H9 (cell line): ENCODE measurements around the gene SSTR1. TPM values are rescaled to one million over a fixed set of nuclear protein-coding genes. Genes with fewer than 3 reads are reported as not detected.

Source experiments
- DNase-seq: peaks from one replicate; pipeline ENCODE4 v3.0.0-alpha.2; 2017
- H2AFZ ChIP-seq: one replicate; pipeline ENCODE4 v1.6.1; 2013; ENCODE audit warnings: mild to moderate bottlenecking, low read length, control low read depth, moderate library complexity
- H2AK5ac ChIP-seq: 2 replicates; pipeline ENCODE4 v1.6.1; 2013; ENCODE audit warnings: low read length, control low read depth, mixed read lengths; ENCODE audit not compliant: insufficient read length
- H2BK120ac ChIP-seq: one replicate; pipeline ENCODE4 v1.6.1; 2013; ENCODE audit warnings: low read depth, mild to moderate bottlenecking, low read length, control low read depth, inconsistent platforms; ENCODE audit not compliant: poor library complexity, severe bottlenecking
- H2BK12ac ChIP-seq: 2 replicates; pipeline ENCODE4 v1.6.1; 2013; ENCODE audit warnings: low read length, control low read depth, mixed read lengths, low read depth; ENCODE audit not compliant: insufficient read length
- H2BK15ac ChIP-seq: 2 replicates; pipeline ENCODE4 v1.6.1; 2013; ENCODE audit warnings: low read depth, low read length, control low read depth
- H2BK20ac ChIP-seq: one replicate; pipeline ENCODE4 v1.6.1; 2013; ENCODE audit warnings: low read depth, mild to moderate bottlenecking, low read length, control low read depth, inconsistent platforms; ENCODE audit not compliant: poor library complexity, severe bottlenecking
- H2BK5ac ChIP-seq: 2 replicates; pipeline ENCODE4 v1.6.1; 2013; ENCODE audit warnings: low read length, control low read depth, mixed read lengths; ENCODE audit not compliant: insufficient read length
- H3K14ac ChIP-seq: 2 replicates; pipeline ENCODE4 v1.6.1; 2013; ENCODE audit warnings: low read length, control low read depth; ENCODE audit not compliant: insufficient read depth
- H3K18ac ChIP-seq: 2 replicates; pipeline ENCODE4 v1.6.1; 2013; ENCODE audit warnings: low read depth, mild to moderate bottlenecking, mixed read lengths, low read length, control low read depth; ENCODE audit not compliant: insufficient read length
- H3K23ac ChIP-seq: 2 replicates; pipeline ENCODE4 v1.6.1; 2013; ENCODE audit warnings: low read length, control low read depth, mixed read lengths, low read depth; ENCODE audit not compliant: insufficient read length
- H3K23me2 ChIP-seq: 2 replicates; pipeline ENCODE4 v1.6.1; 2013; ENCODE audit warnings: low read depth, mild to moderate bottlenecking, mixed read lengths, low read length, control low read depth; ENCODE audit not compliant: insufficient read length, poor library complexity, severe bottlenecking
- H3K27ac ChIP-seq: 2 replicates; pipeline ENCODE4 v1.5.1; 2013; ENCODE audit warnings: low read length, control low read depth, mixed read lengths, low read depth; ENCODE audit not compliant: insufficient read length
- H3K27me3 ChIP-seq: 2 replicates; pipeline ENCODE4 v1.6.1; 2013; ENCODE audit warnings: low read length, control low read depth, inconsistent platforms; ENCODE audit not compliant: insufficient read depth
- H3K4ac ChIP-seq: 2 replicates; pipeline ENCODE4 v1.6.1; 2013; ENCODE audit warnings: low read depth, mild to moderate bottlenecking, control low read depth, inconsistent platforms, low read length, moderate library complexity
- H3K4me1 ChIP-seq: 2 replicates; pipeline ENCODE4 v1.6.1; 2013; ENCODE audit warnings: low read length, control low read depth, inconsistent platforms; ENCODE audit not compliant: insufficient read depth
- H3K4me2 ChIP-seq: 2 replicates; pipeline ENCODE4 v1.6.1; 2013; ENCODE audit warnings: low read length, control low read depth, mixed read lengths; ENCODE audit not compliant: insufficient read length, insufficient read depth
- H3K56ac ChIP-seq: 2 replicates; pipeline ENCODE4 v1.6.1; 2013; ENCODE audit warnings: low read depth, mild to moderate bottlenecking, mixed read lengths, low read length, control low read depth; ENCODE audit not compliant: insufficient read length
- H3K79me1 ChIP-seq: 2 replicates; pipeline ENCODE4 v1.6.1; 2013; ENCODE audit warnings: low read depth, mild to moderate bottlenecking, moderate library complexity, low read length, control low read depth, inconsistent platforms; ENCODE audit not compliant: insufficient read depth, poor library complexity, severe bottlenecking
- H3K79me2 ChIP-seq: 2 replicates; pipeline ENCODE4 v1.6.1; 2013; ENCODE audit warnings: low read length, control low read depth, inconsistent platforms; ENCODE audit not compliant: insufficient read depth
- H3K9ac ChIP-seq: 2 replicates; pipeline ENCODE4 v1.6.1; 2013; ENCODE audit warnings: low read length, control low read depth, mixed read lengths; ENCODE audit not compliant: insufficient read length; ENCODE audit errors: extremely low read depth
- H3K9me3 ChIP-seq: one replicate; pipeline ENCODE4 v1.6.1; 2013; ENCODE audit warnings: low read depth, low read length, inconsistent platforms; ENCODE audit not compliant: control insufficient read depth
- H3T11ph ChIP-seq: one replicate; pipeline ENCODE4 v1.6.1; 2013; ENCODE audit warnings: mild to moderate bottlenecking, low read length, control low read depth, inconsistent platforms
- H4K20me1 ChIP-seq: one replicate; pipeline ENCODE4 v1.6.1; 2013; ENCODE audit not compliant: control insufficient read depth, insufficient read length, insufficient read depth
- H4K5ac ChIP-seq: 2 replicates; pipeline ENCODE4 v1.6.1; 2013; ENCODE audit warnings: low read depth, mild to moderate bottlenecking, mixed read lengths, low read length, control low read depth; ENCODE audit not compliant: insufficient read length
- H4K8ac ChIP-seq: replicated peaks from 2 replicates; pipeline ENCODE4 v1.6.1; 2013; ENCODE audit warnings: low read length, control low read depth, mixed read lengths, low read depth; ENCODE audit not compliant: insufficient read length
- H4K91ac ChIP-seq: 2 replicates; pipeline ENCODE4 v1.6.1; 2013; ENCODE audit warnings: low read depth, mild to moderate bottlenecking, moderate library complexity, mixed read lengths, low read length, control low read depth; ENCODE audit not compliant: insufficient read length
- H3K27ac Mint-ChIP-seq, 3 experiments: 2 replicates in 2 of 3; 3 replicates in 1 of 3; pipeline ENCODE4 v1.8.0; 2020 to 2021; ENCODE audit warnings: mixed read lengths in 3 of 3, mild to moderate bottlenecking in 1 of 3, moderate library complexity in 1 of 3
- H3K27me3 Mint-ChIP-seq: 2 replicates; pipeline ENCODE4 v1.8.0; 2021; ENCODE audit warnings: low read depth, mild to moderate bottlenecking, moderate library complexity, mixed read lengths
- H3K36me3 Mint-ChIP-seq, 3 experiments: 2 replicates in 2 of 3; 3 replicates in 1 of 3; pipeline ENCODE4 v1.8.0; 2020 to 2021; ENCODE audit warnings: low read depth in 3 of 3, mixed read lengths in 3 of 3; ENCODE audit not compliant: insufficient read depth in 1 of 3
- H3K4me1 Mint-ChIP-seq, 2 experiments: 2 replicates each; pipeline ENCODE4 v1.8.0; 2020; ENCODE audit warnings: mixed read lengths in 2 of 2
- H3K4me3 Mint-ChIP-seq, 2 experiments: 2 replicates in 1 of 2; 3 replicates in 1 of 2; pipeline ENCODE4 v1.8.0; 2020 to 2021; ENCODE audit warnings: mild to moderate bottlenecking in 2 of 2, mixed read lengths in 2 of 2, moderate library complexity in 1 of 2
- H3K9me3 Mint-ChIP-seq, 2 experiments: 2 replicates in 1 of 2; 3 replicates in 1 of 2; pipeline ENCODE4 v1.8.0; 2020; ENCODE audit warnings: mild to moderate bottlenecking in 2 of 2, mixed read lengths in 2 of 2, moderate library complexity in 1 of 2
- WGBS: extraction: QIAGEN DNeasy Blood & Tissue Kit; methylation state at CpG from one replicate; pipeline ENCODE4 v1.1.7; 2013; ENCODE audit warnings: missing lambda C conversion rate, low lambda C conversion rate, mixed read lengths; ENCODE audit not compliant: insufficient read length; ENCODE audit errors: extremely low coverage; 5-methylcytosine and 5-hydroxymethylcytosine counted together
- total RNA-seq: library from RNA; stranded (reverse); gene quantifications from 2 replicates; pipeline ENCODE4 v1.2.1, GENCODE V29; 2021
- TF ChIP-seq, protein P1 (sequence below): fragments of 200-600 bp; sonication (generic); conservative IDR thresholded peaks from 3 replicates; pipeline ENCODE4 v1.8.0; 2021; ENCODE audit warnings: antibody characterized with exemption, mild to moderate bottlenecking

SSTR1 gene
- total RNA-seq, 1 experiment from 2014 or later, result 0.98 TPM

DNA sequence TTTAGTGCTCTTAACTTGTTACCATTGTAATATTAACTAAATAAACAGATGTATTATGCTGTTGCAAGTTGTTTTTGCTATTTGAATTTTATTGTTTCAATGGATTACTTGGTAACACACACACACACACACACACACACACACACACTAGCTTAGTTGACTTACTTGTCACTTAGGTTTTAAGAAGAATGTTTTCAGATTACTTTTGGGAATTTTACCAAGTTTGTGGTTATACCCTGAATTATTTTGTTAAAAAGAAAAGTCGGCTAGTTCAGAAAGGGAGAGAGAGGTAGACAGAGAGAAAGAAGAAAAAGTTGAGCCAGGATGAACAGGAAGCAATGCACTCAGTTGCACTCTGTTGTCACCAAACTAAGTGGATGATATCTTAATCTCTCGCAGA, 5.3 kb downstream of the SSTR1 start:
- H3K79me1 ChIP-seq, result no peaks in the 10 kb centered on the region
- H3T11ph ChIP-seq, result no peak overlapping the region
- no peak overlapping the region for H4K8ac ChIP-seq
- no peak overlapping the region for H2AK5ac ChIP-seq
- WGBS, result no CpG with 5 or more reads among the region's 2 CpGs
- H3K4ac ChIP-seq, result no peak overlapping the region
- H3K79me2 ChIP-seq, result no peaks in the 10 kb centered on the region
- peaks cover 18% of the 10 kb centered on the region for H3K23me2 ChIP-seq
- H4K91ac ChIP-seq, result no peak overlapping the region
- H2BK5ac ChIP-seq, result no peak overlapping the region
- no peak overlapping the region for H3K27ac ChIP-seq
- DNase-seq, result no peak
- no peak overlapping the region for H2BK15ac ChIP-seq
- no peaks in the 10 kb centered on the region for H4K20me1 ChIP-seq
- H3K4me1 ChIP-seq, result peaks cover 5% of the 10 kb centered on the region; the same call in 1 of the 2 replicates
- peaks cover 54% of the 10 kb centered on the region for H3K27me3 ChIP-seq
- H3K23ac ChIP-seq, result no peak overlapping the region
- H3K56ac ChIP-seq, result no peak overlapping the region
- no peak overlapping the region for H3K18ac ChIP-seq
- H3K4me2 ChIP-seq, result no peak overlapping the region
- Mint-ChIP-seq H3K27me3 (peaks cover 97% of the 10 kb centered on the region), H3K27ac (no peak overlapping the region), H3K9me3 (peaks cover 10 to 12% of the 10 kb centered on the region in 2 experiments; a peak in 4 of 5 replicates), H3K36me3 (peaks cover 0 to 5% (median 0%) of the 10 kb centered on the region in 3 experiments; a peak in 3 of 7 replicates), H3K4me3 (no peak overlapping the region), H3K4me1 (peaks cover 29 to 34% of the 10 kb centered on the region in 2 experiments)
- no peak overlapping the region for H4K5ac ChIP-seq
- TF ChIP-seq, protein P1, sequence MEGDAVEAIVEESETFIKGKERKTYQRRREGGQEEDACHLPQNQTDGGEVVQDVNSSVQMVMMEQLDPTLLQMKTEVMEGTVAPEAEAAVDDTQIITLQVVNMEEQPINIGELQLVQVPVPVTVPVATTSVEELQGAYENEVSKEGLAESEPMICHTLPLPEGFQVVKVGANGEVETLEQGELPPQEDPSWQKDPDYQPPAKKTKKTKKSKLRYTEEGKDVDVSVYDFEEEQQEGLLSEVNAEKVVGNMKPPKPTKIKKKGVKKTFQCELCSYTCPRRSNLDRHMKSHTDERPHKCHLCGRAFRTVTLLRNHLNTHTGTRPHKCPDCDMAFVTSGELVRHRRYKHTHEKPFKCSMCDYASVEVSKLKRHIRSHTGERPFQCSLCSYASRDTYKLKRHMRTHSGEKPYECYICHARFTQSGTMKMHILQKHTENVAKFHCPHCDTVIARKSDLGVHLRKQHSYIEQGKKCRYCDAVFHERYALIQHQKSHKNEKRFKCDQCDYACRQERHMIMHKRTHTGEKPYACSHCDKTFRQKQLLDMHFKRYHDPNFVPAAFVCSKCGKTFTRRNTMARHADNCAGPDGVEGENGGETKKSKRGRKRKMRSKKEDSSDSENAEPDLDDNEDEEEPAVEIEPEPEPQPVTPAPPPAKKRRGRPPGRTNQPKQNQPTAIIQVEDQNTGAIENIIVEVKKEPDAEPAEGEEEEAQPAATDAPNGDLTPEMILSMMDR, result no peak
- H2BK12ac ChIP-seq, result no peak overlapping the region
- H2BK120ac ChIP-seq, result no peak overlapping the region
- no peaks in the 10 kb centered on the region for H3K9me3 ChIP-seq
- no peak overlapping the region for H3K14ac ChIP-seq
- no peak overlapping the region for H2AFZ ChIP-seq
- no peak overlapping the region for H2BK20ac ChIP-seq
- H3K9ac ChIP-seq, result no peak overlapping the region
